Heart left ventricle (tissue), 16 donors: Measurements from ENCODE around the gene FAAP20. TPM values are rescaled to one million over a fixed set of nuclear protein-coding genes. Genes with fewer than 3 reads are reported as not detected.

Experiments used
- ATAC-seq, 4 donors: fragments of 200-7000 bp; cut with Tn5 transposase; one replicate each; pipeline ENCODE4 v1.9.1; 2020 to 2022; ENCODE audit warnings: moderate library complexity in 4 of 4, mild to moderate bottlenecking in 3 of 4, moderate number of reproducible peaks in 1 of 4
- DNase-seq, 5 donors: peaks; one replicate each; pipeline ENCODE4 v3.0.0-alpha.2; 2020
- H3K27ac ChIP-seq, 12 donors: fragments of 200-600 bp; sonication (generic) in 4 of 12; one replicate each; pipeline versions ENCODE4 v1.5.0 to v1.8.0; 2016 to 2022; ENCODE audit warnings: mild to moderate bottlenecking in 2 of 12
- H3K27me3 ChIP-seq, 9 donors: fragments of 200-600 bp; sonication (generic) in 2 of 9; one replicate each; pipeline versions ENCODE4 v1.5.1 to v1.8.0; 2016 to 2022; ENCODE audit warnings: mild to moderate bottlenecking in 3 of 9
- H3K36me3 ChIP-seq, 9 donors: fragments of 200-600 bp; sonication (generic) in 2 of 9; one replicate each; pipeline versions ENCODE4 v1.5.0 to v1.8.0; 2018 to 2022; ENCODE audit warnings: mild to moderate bottlenecking in 2 of 9
- H3K4me1 ChIP-seq, 12 donors: fragments of 200-600 bp; sonication (generic) in 4 of 12; one replicate each; pipeline versions ENCODE4 v1.5.0 to v1.8.0; 2016 to 2022; ENCODE audit warnings: mild to moderate bottlenecking in 3 of 12
- H3K4me3 ChIP-seq, 12 donors: fragments of 200-600 bp; sonication (generic) in 4 of 12; one replicate each; pipeline versions ENCODE4 v1.5.0 to v1.8.0; 2017 to 2022; ENCODE audit warnings: mild to moderate bottlenecking in 9 of 12, moderate library complexity in 4 of 12
- H3K9me3 ChIP-seq, 12 donors: fragments of 200-600 bp; sonication (generic) in 4 of 12; one replicate each; pipeline versions ENCODE4 v1.5.0 to v1.8.0; 2016 to 2022; ENCODE audit warnings: mild to moderate bottlenecking in 1 of 12
- CTCF ChIP-seq, 12 donors: fragments of 200-600 bp; sonication (generic) in 4 of 12; IDR thresholded peaks; one replicate each; pipeline versions ENCODE4 v1.5.0 to v1.8.0; 2018 to 2022; ENCODE audit warnings: antibody characterized with exemption in 12 of 12, mild to moderate bottlenecking in 5 of 12
- POLR2A ChIP-seq, 2 donors: fragments of 450-650 bp; IDR thresholded peaks; one replicate each; pipeline ENCODE4 v1.6.1; 2017; ENCODE audit warnings: antibody characterized with exemption in 2 of 2, mild to moderate bottlenecking in 2 of 2, moderate library complexity in 2 of 2
- WGBS, 4 donors: extraction: QIAGEN DNeasy Blood & Tissue Kit in 2 of 4; methylation state at CpG; one replicate each; pipeline versions ENCODE4 v1.1.5 to v1.1.7; 2013 to 2018; 5-methylcytosine and 5-hydroxymethylcytosine counted together
- intact Hi-C, 10 donors: fragments of 100-400 bp; cut with DNase I; formaldehyde crosslinking; loops; one replicate each; pipeline versions ENCODE4 v1.11.1 to v1.14.2; 2022
- polyA plus RNA-seq, 2 donors: library from polyadenylated mRNA; stranded (reverse); fragments of 200-250 nt; gene quantifications; one replicate each; pipeline ENCODE4 v1.2.3, GENCODE V29; 2013
- total RNA-seq, 9 donors: library from RNA; depleted of rRNA in 2 of 9; stranded (reverse); fragments of >200 nt in 2 of 9; fragmentation: NEBNext Ultra II Directional in 3 of 9; extraction: Animal tissue kit (Norgen Biotek cat#: 25700) in 3 of 9; gene quantifications; one replicate each; pipeline versions ENCODE4 v1.1.0 to v1.2.4, GENCODE V29; 2016 to 2023
- donor health status: ischemic (EF 13 %, LVEDD 7.1; RV severe dilation, severe dysfunction).
- donor health status: healthy with polysubstance abuse.
- donor health status: DM: no; HTN: yes; CAD: no.
- donor health status: DM: no; HTN: no; CAD: no.
- donor health status: ischemic (EF 25% LVEDD 6.9; RV normal size, moderate dysfunction).
- donor health status: ischemic (EF 25% LVEDD 5.7; RV mildly dilated, moderate dysfunction).
- donor health status: healthy.
- donor health status: DM: yes; HTN: yes; CAD: no.
- donor health status: ischemic (EF 35%, LVEDD 5.7; RV mildly dilated, moderate dysfunction).
- donor health status: nonischemic (EF 11% LVEDD 7.7; RV severe dilation, severe dysfunction).
- donor health status: DM: yes; HTN: yes; CAD: no.
- donor health status: PGD.
- donor health status: ischemic (EF 29% LVEDD 5.4; RV normal size, mild dysfunction).
- donor health status: nonischemic (EF 23%, LVEDD 6.1; RV moderate dilation, normal function).

FAAP20 gene
- total and polyA plus RNA-seq, 11 donors, result 20.9 to 61.3 (median 36.6) TPM

GRCh38 chr1:2184531-2184930 lies 10.0 kb downstream of the FAAP20 start:
- 89 to 95% (median 91%) methylated on average over 18 of the region's 18 CpGs for WGBS, 4 donors
- TF ChIP-seq POLR2A (IDR thresholded peaks at IDR 0.05), result no peak
- no peak for TF ChIP-seq CTCF (IDR thresholded peaks at IDR 0.05)
- Histone ChIP-seq H3K4me3 (no peak overlapping the region), H3K4me1 (peaks cover 0 to 5% (median 0%) of the 10 kb centered on the region in 12 donors), H3K9me3 (no peaks in the 10 kb centered on the region), H3K36me3 (peaks cover 0 to 19% (median 0%) of the 10 kb centered on the region in 9 donors), H3K27ac (no peak overlapping the region), H3K27me3 (no peaks in the 10 kb centered on the region)
- intact Hi-C loops, result loop anchor here in 1 of 10 donors (10.0 kb wide), 1 partner anchor 360 kb away; no protein-coding TSS in a partner anchor
- ATAC-seq, result no peak
- no peak for DNase-seq

- H3K9me3 ChIP-seq, result no peaks in the 10 kb centered on the region
- H3K4me3 ChIP-seq, result no peak overlapping the region
- peaks cover 0 to 19% (median 0%) of the 10 kb centered on the region in 9 donors for H3K36me3 ChIP-seq
- 88 to 95% (median 94%) methylated on average over 13 to 15 of the region's 15 CpGs for WGBS, 4 donors
- no peak for DNase-seq
- H3K4me1 ChIP-seq, result peaks cover 0 to 1% (median 0%) of the 10 kb centered on the region in 12 donors
- intact Hi-C loops, result loop anchor here in 1 of 10 donors (10.0 kb wide), 1 partner anchor 361 kb away; no protein-coding TSS in a partner anchor
- no peak for TF ChIP-seq POLR2A (IDR thresholded peaks at IDR 0.05)
- TF ChIP-seq CTCF (IDR thresholded peaks at IDR 0.05), result no peak
- no peak overlapping the region for H3K27ac ChIP-seq
- no peaks in the 10 kb centered on the region for H3K27me3 ChIP-seq
- no peak for ATAC-seq
Measured at GRCh38 chr1:2183937-2184334, 10.6 kb downstream of the FAAP20 start.

- no peak for DNase-seq
- H3K4me3 ChIP-seq, result no peak overlapping the region
- no peak for ATAC-seq
- 84 to 96% (median 95%) methylated on average over 9 to 13 of the region's 13 CpGs for WGBS, 4 donors
- no peak for TF ChIP-seq CTCF (IDR thresholded peaks at IDR 0.05)
- no peak for TF ChIP-seq POLR2A (IDR thresholded peaks at IDR 0.05)
- peaks cover 0 to 22% (median 0%) of the 10 kb centered on the region in 9 donors for H3K36me3 ChIP-seq
- no peaks in the 10 kb centered on the region for H3K27me3 ChIP-seq
- H3K4me1 ChIP-seq, result no peaks in the 10 kb centered on the region
- intact Hi-C loops, result loop anchor here in 1 of 10 donors (10.0 kb wide), 1 partner anchor 362 kb away; no protein-coding TSS in a partner anchor
- no peak overlapping the region for H3K27ac ChIP-seq
- no peaks in the 10 kb centered on the region for H3K9me3 ChIP-seq
Measured at GRCh38 chr1:2182376-2182775, 12.2 kb downstream of the FAAP20 start.

- no peaks in the 10 kb centered on the region for H3K9me3 ChIP-seq
- no peak for ATAC-seq
- WGBS, 4 donors, result 92 to 95% (median 94%) methylated on average over 11 of the region's 11 CpGs
- H3K36me3 ChIP-seq, result peaks cover 0 to 22% (median 0%) of the 10 kb centered on the region in 9 donors
- no peak overlapping the region for H3K4me3 ChIP-seq
- no peaks in the 10 kb centered on the region for H3K27me3 ChIP-seq
- TF ChIP-seq POLR2A (IDR thresholded peaks at IDR 0.05) (no peak), CTCF (IDR thresholded peaks at IDR 0.05) (no peak)
- peak in 1 of 5 donors; percentile 18 for DNase-seq
- intact Hi-C loops, result loop anchor here in 1 of 10 donors (10.0 kb wide), 1 partner anchor 363 kb away; no protein-coding TSS in a partner anchor
- no peak overlapping the region for H3K27ac ChIP-seq
- H3K4me1 ChIP-seq, result no peaks in the 10 kb centered on the region
Measured at GRCh38 chr1:2181752-2182151, 12.8 kb downstream of the FAAP20 start.
